AG10803 (cell line): Measurements from ENCODE around the gene PELO.
"Not testable (repeated sequence)": the region's sequence is repeated elsewhere in the genome, so short reads cannot be mapped to it uniquely, and the experiment has no call there.

Experiments
- DNase-seq: peaks from one replicate; pipeline ENCODE4 v3.0.0; 2010; ENCODE audit warnings: low read depth
- H3K4me3 ChIP-seq: 2 replicates; pipeline ENCODE4 v1.5.1; 2011; ENCODE audit warnings: mild to moderate bottlenecking, low read length, control low read depth
- TF ChIP-seq, protein P1 (sequence below): conservative IDR thresholded peaks from 2 replicates; pipeline ENCODE4 v1.5.1; 2011; ENCODE audit warnings: mild to moderate bottlenecking, low read length, control low read depth, inconsistent platforms

PELO gene

DNA sequence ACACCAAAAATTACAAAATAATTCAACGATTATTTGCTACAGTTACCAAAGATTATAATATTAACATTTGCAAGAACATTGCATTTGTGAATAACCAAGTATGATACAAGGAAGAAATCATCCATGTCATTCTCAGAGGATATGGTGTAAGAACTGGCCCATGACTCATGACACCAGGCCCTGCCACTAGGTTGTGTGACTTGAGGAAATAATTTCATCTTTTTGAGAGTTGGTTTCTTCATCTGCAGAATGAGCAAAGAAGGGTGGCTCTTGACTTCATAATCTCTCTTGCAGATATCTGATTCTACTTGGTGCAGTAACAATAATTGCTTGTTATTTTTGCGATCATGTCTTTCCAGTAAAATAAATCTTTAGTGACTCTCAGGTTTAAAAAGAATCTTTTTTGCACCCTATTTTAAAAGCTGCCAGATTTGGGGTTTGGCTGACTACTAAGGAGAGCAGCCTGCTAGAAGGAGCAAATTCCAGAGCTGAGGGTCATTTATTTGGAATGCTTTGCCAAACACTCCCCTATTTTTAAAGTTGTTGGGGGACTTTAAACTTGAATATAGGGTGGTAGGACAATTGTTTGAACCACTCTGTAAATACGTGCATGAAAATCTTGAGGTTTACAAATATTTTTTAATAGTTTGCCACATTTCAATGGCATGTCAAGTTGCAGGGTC is 23.5 kb downstream of the PELO start:
- TF ChIP-seq, protein P1, sequence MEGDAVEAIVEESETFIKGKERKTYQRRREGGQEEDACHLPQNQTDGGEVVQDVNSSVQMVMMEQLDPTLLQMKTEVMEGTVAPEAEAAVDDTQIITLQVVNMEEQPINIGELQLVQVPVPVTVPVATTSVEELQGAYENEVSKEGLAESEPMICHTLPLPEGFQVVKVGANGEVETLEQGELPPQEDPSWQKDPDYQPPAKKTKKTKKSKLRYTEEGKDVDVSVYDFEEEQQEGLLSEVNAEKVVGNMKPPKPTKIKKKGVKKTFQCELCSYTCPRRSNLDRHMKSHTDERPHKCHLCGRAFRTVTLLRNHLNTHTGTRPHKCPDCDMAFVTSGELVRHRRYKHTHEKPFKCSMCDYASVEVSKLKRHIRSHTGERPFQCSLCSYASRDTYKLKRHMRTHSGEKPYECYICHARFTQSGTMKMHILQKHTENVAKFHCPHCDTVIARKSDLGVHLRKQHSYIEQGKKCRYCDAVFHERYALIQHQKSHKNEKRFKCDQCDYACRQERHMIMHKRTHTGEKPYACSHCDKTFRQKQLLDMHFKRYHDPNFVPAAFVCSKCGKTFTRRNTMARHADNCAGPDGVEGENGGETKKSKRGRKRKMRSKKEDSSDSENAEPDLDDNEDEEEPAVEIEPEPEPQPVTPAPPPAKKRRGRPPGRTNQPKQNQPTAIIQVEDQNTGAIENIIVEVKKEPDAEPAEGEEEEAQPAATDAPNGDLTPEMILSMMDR, result no peak
- peak; percentile 85 for DNase-seq
- H3K4me3 ChIP-seq, result no peak overlapping the region

DNA sequence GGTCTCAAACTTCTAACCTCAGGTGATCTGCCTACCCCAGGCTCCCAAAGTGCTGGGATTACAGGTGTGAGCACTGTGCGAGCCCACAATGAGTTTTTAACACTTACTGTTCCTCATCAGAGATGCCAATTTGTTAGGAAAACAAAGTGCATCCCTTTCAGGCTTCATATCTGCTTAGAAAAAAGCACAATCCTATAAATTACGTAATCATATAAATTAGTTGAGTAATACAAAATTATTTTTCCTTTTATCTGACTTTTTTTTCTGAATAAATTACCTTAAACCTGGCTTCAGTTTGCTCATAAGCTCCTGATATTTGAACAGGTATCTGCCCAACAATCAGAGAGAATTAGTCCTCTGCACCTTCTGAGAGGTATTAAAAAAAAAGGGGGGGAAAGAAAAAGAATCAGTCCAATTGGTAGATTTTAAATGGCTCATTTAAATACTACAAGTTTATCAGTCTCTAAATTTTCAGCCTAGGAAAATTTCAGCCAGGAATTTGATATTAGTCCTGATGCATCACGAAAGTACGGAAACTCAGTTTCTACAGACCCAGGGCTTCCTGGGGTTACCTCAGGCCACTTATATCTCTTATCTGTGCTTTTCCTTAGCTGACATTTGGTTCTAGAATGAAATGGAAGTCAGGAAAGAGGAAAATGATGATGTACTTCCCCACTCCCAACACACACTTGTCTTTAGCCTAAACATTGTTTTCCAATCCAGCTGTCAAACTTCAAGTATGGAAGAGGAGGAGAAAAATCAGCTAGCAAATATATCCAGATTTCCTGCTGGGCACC is 26.8 kb downstream of the PELO start:
- TF ChIP-seq, protein P1, result no peak
- no peak overlapping the region for H3K4me3 ChIP-seq
- no peak for DNase-seq

DNA sequence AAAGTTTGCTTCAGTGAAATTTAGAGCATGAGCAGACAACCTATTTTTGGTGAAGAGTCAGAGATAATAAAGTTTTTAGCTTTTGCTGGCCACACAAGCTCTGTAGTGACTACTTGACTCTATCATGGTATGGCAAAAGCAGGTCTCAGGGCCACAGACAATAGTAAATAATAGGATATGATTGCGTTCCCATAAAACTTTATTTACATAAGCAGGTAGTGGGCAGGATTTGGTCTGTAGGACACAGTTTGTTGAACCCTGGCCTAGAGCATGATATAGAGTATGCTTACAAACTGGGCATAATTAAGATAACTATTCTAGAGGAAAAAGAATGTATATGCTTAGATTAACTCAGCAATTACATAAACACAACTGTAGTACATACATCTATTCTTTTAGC is 30.1 kb downstream of the PELO start:
- no peak overlapping the region for H3K4me3 ChIP-seq
- DNase-seq, result no peak
- TF ChIP-seq, protein P1, result no peak

DNA sequence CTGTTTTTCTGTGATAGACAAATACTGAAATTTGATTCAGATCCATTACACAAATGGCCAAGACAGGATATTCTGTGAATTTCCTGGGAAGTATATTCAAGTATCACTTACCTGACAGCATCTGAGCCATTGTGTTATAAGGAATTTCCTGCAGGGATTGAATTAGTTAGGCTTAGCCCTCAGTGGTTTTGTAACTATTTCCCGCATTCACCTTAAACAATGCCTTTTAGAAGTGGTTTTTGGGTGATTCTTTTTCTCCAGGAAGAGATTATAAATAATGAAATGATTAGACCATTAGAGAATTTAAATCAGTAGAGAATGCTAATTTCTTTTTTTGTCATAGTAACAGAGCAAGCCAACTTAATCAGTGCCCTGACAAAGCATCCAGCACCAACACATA is 30.6 kb downstream of the PELO start:
- H3K4me3 ChIP-seq, result no peak overlapping the region
- TF ChIP-seq, protein P1, result no peak
- no peak for DNase-seq

DNA sequence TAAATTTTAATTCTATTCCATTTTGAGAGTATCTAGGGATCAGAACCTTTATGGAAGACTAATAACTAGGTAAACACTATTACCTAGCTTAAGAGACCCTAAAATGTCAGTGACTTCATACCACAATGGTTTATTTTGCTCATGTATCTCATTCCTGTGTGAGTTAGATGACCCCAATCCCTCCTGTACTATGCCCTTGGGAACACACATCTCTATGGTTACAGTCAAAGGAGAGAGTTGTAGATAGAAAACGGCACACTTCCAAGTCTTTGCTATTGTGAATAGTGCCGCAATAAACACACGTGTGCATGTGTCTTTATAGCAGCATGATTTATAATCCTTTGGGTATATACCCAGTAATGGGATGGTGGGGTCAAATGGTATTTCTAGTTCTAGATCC is 31.1 kb downstream of the PELO start:
- H3K4me3 ChIP-seq, DNase-seq: not testable (repeated sequence)

DNA sequence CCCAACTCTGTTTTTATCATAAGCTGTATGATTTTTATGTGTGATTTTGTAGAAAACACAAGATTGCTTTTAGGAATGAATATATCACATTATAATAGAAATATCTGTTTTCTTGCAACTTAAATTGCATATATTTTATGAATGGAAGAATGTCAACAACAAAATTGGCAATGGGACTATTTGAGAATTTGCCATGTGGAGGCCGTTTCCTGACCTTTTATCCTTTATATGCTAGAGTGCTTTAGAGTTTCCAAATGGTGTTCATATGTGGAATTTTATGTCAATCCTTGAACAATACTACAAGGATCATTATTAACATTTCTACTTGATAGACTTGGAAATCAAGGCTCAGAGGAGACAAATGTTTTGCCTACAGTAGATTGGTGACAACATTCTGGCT is 34.2 kb downstream of the PELO start:
- H3K4me3 ChIP-seq, result no peak overlapping the region
- TF ChIP-seq, protein P1, result no peak
- no peak for DNase-seq

DNA sequence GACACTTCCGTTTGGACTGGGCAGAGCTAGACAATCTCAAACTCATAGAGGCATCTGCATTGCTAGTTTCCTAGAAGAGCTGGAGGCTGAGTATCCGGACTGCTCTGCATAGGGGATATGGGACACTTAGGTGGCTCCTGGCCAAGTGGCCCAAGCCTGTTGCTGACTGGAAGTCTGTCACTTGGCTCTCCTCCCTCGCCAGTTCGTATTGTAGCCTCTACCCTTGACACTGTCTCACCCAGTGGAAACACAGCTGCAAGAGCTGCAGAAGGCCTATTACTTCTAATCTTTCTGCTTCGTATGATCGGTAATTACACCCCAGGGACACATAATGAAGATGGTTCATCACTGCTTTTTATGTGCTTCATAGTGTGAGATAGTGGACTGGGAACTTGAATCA is 34.7 kb downstream of the PELO start:
- H3K4me3 ChIP-seq, result no peak overlapping the region
- TF ChIP-seq, protein P1, result no peak
- DNase-seq, result no peak
